Measurements from ENCODE around the gene CNNM4. TPM values are rescaled to one million over a fixed set of nuclear protein-coding genes. Genes with fewer than 3 reads are reported as not detected.
A peak's percentile ranks its signal among the peaks of the same experiment; 100 is the strongest.

Gene CNNM4
- total RNA-seq, 6 experiments from 2014 or later, result 2.3 to 4.9 (median 3.7) TPM

DNA sequence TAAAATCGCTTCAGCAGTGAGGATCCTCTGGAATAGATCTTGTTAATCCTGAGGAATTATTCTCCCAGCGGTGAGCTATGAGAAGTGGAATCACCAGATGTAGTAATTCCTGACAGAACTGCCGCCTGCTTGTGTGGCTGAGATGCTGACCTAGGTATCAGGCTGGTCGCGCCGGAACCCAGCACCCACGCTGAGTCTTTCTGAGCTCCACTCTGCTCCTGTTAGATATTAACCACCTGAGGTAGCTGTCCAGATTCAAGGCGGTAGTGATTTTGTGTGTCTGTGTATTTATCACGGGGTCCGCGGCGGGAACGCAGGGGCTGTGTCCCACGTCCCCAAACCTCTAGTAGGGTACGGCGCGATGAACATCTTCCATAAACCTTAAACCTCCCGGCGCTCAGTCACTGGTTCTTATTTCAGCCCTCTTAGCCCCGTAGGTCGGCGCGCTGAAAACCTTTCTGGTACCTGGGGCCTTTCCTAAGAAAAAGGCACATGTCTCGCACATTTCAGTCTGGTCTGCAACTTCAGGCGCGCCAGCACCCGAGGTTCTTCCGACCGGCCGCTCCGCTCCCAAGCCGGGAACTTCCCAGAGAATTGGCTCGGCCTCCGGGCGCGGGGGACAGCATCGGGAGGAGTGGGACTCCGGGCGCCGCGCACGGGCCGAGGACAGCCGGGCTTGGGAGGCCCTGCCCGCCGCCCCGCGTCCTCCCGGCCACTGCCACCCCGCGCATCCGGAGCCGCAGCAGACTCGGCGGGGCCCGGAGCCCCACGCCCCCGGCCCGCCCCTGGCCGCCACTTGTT is 54.8 kb downstream of the CNNM4 start:
- peak; percentile 56 to 75 (median 66) for DNase-seq
- Histone ChIP-seq H3K27ac (peak overlapping the region; percentile 88 to 94 (median 93)), H3K36me3 (no peaks in the 10 kb centered on the region), H3K4me3 (peak overlapping the region; percentile 76 to 93 (median 91)), H3K4me1 (peaks cover 0 to 36% (median 13%) of the 10 kb centered on the region in 4 donors), H3K9me3 (no peaks in the 10 kb centered on the region), H3K27me3 (no peaks in the 10 kb centered on the region)
- peak; percentile 9 to 24 (median 18) for ATAC-seq
- under 1% methylated on average over 16 of the region's 60 CpGs for WGBS (ENCODE audit: insufficient coverage, low coverage, low lambda C conversion rate, missing lambda C conversion rate)
- intact Hi-C loops (cut with DNase I), result loop anchor here (5.0 to 10.0 kb wide), 2 partner anchors 47 to 49 kb away; no protein-coding TSS in a partner anchor
- TF ChIP-seq, protein P1, sequence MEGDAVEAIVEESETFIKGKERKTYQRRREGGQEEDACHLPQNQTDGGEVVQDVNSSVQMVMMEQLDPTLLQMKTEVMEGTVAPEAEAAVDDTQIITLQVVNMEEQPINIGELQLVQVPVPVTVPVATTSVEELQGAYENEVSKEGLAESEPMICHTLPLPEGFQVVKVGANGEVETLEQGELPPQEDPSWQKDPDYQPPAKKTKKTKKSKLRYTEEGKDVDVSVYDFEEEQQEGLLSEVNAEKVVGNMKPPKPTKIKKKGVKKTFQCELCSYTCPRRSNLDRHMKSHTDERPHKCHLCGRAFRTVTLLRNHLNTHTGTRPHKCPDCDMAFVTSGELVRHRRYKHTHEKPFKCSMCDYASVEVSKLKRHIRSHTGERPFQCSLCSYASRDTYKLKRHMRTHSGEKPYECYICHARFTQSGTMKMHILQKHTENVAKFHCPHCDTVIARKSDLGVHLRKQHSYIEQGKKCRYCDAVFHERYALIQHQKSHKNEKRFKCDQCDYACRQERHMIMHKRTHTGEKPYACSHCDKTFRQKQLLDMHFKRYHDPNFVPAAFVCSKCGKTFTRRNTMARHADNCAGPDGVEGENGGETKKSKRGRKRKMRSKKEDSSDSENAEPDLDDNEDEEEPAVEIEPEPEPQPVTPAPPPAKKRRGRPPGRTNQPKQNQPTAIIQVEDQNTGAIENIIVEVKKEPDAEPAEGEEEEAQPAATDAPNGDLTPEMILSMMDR (IDR thresholded peaks at IDR 0.05), result no peak
- TF ChIP-seq POLR2A (IDR thresholded peaks at IDR 0.05), result no peak

DNA sequence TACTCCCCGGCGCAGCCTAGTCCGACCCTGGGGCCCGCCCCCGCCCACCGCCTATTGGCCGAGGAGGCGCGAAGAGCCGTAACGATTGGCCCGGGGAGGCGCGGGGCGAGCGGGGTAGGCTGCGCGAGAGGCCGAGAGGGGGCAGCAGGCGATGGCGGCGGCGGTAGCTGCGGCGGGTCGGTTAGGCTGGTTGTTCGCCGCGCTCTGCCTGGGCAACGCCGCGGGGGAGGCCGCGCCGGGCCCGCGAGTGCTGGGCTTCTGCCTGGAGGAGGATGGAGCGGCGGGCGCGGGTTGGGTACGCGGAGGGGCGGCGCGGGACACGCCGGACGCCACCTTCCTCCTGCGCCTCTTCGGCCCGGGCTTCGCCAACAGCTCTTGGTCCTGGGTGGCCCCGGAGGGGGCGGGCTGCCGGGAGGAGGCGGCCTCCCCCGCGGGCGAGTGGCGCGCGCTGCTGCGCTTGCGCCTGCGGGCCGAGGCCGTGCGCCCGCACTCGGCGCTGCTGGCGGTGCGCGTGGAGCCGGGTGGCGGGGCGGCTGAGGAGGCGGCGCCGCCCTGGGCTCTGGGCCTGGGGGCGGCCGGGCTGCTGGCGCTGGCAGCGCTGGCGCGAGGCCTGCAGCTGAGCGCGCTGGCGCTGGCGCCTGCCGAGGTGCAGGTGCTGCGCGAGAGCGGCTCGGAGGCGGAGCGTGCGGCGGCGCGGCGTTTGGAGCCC is 55.6 kb downstream of the CNNM4 start, which contains the start of gene CNNM3:
TSS of gene CNNM3 (plus strand) at position 142 of the 709 bp plus-strand sequence. CDS start at position 152, 10 bp downstream.
- Histone ChIP-seq H3K36me3 (no peaks in the 10 kb centered on the region), H3K4me1 (peaks cover 0 to 43% (median 16%) of the 10 kb centered on the region in 4 donors), H3K9me3 (no peaks in the 10 kb centered on the region), H3K27me3 (no peaks in the 10 kb centered on the region), H3K27ac (peak within 1 kb of the TSS; percentile 88 to 94 (median 93)), H3K4me3 (peak within 1 kb of the TSS; percentile 76 to 93 (median 91))
- intact Hi-C loops (cut with DNase I), result loop anchor here (5.0 to 10.0 kb wide), 2 partner anchors 46 to 49 kb away; no protein-coding TSS in a partner anchor
- ATAC-seq (peak; percentile 80 to 92 (median 84)), DNase-seq (peak; percentile 99)
- TF ChIP-seq POLR2A (IDR thresholded peaks at IDR 0.05), result peak; percentile 71
- TF ChIP-seq, protein P1 (IDR thresholded peaks at IDR 0.05), result peak; percentile 67 to 77 (median 69)
- under 1% methylated on average over 17 of the region's 103 CpGs for WGBS (ENCODE audit: insufficient coverage, low coverage, low lambda C conversion rate, missing lambda C conversion rate)

DNA sequence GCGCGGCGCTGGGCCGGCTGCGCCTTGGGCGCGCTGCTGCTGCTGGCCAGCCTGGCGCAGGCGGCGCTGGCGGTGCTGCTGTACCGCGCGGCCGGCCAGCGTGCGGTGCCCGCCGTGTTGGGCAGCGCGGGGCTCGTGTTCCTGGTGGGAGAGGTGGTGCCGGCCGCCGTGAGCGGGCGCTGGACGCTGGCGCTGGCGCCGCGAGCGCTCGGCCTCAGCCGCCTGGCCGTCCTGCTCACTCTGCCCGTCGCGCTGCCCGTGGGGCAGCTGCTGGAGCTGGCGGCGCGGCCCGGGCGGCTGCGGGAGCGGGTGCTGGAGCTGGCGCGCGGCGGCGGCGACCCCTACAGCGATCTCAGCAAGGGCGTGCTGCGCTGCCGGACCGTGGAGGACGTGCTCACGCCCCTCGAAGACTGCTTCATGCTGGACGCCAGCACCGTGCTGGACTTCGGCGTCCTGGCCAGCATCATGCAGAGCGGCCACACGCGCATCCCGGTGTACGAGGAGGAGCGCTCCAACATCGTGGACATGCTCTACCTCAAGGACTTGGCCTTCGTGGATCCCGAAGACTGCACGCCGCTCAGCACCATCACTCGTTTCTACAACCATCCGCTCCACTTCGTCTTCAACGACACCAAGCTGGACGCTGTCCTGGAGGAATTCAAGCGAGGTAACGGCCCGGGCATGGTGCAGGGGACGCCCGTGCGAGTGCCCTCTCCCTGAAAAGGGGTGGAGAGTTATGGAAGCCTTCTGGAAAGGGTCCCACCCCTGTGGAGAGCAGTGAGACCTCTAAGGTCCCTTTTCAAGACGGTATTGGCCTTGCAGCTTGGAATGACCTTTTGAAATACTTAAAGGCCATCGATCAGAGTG is 56.4 kb downstream of the CNNM4 start:
- ATAC-seq (no peak), DNase-seq (peak in 1 of 3 donors; percentile 54)
- intact Hi-C loops (cut with DNase I), result loop anchor here (5.0 to 10.0 kb wide), 2 partner anchors 45 to 48 kb away; no protein-coding TSS in a partner anchor
- Histone ChIP-seq H3K36me3 (no peaks in the 10 kb centered on the region), H3K4me1 (peaks cover 0 to 51% (median 19%) of the 10 kb centered on the region in 4 donors), H3K9me3 (no peaks in the 10 kb centered on the region), H3K27me3 (no peaks in the 10 kb centered on the region), H3K27ac (peak overlapping the region in 1 of 3 donors; percentile 88), H3K4me3 (peak overlapping the region; percentile 33 to 76 (median 57))
- WGBS (ENCODE audit: insufficient coverage, low coverage, low lambda C conversion rate, missing lambda C conversion rate), result 0% methylated on average over 1 of the region's 89 CpGs
- TF ChIP-seq, protein P1 (IDR thresholded peaks at IDR 0.05), result no peak
- TF ChIP-seq POLR2A (IDR thresholded peaks at IDR 0.05), result no peak

DNA sequence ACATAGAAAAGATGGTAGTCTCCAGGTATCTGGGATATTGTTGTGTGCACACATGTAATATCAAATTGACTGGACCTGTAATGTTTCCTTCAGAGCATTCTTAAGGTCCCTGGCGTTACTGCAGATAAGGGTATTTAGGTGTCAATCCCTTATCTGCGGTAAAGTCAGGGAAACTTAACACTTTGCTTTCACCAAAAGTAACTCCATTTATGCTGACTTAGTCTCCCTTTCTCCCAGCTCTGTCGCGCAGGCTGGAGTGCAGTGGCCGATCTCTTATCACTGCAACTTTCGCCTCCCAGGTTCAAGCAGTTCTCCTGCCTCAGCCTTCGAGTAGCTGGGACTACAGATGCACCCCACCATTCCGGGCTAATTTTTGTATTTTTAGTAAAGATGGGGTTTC is 57.2 kb downstream of the CNNM4 start:
- no peak for ATAC-seq
- Histone ChIP-seq H3K4me3 (peak overlapping the region; percentile 33 to 76 (median 57)), H3K36me3 (peaks cover 0 to 1% (median 0%) of the 10 kb centered on the region in 4 donors), H3K27ac (peak overlapping the region in 1 of 3 donors; percentile 88), H3K27me3 (no peaks in the 10 kb centered on the region), H3K4me1 (peaks cover 0 to 55% (median 21%) of the 10 kb centered on the region in 4 donors), H3K9me3 (no peaks in the 10 kb centered on the region)
- 34% methylated on average over 5 of the region's 8 CpGs for WGBS (ENCODE audit: insufficient coverage, low coverage, low lambda C conversion rate, missing lambda C conversion rate)
- DNase-seq, result no peak
- TF ChIP-seq, protein P1 (IDR thresholded peaks at IDR 0.05), result no peak
- TF ChIP-seq POLR2A (IDR thresholded peaks at IDR 0.05), result no peak
- intact Hi-C loops (cut with DNase I), result loop anchor here (5.0 to 10.0 kb wide), 2 partner anchors 44 to 47 kb away; no protein-coding TSS in a partner anchor

Measured in right lobe of liver (tissue), 6 donors.